T-helper 17 cell (primary cell): ENCODE results near the gene EFHD2. TPM values are rescaled to one million over a fixed set of nuclear protein-coding genes. Genes with fewer than 3 reads are reported as not detected.
"Not testable (repeated sequence)": the region's sequence is repeated elsewhere in the genome, so short reads cannot be mapped to it uniquely, and the experiment has no call there.

Source experiments
- ATAC-seq: fragments of 150-1000 bp; cut with Tn5 transposase; 2 replicates; pipeline ENCODE4 v1.10.0; 2021; ENCODE audit warnings: mild to moderate bottlenecking, moderate library complexity
- DNase-seq, 3 donors: peaks; one replicate each; pipeline versions ENCODE4 v3.0.0 to v3.0.0-alpha.2; 2020 to 2021
- H3K9me3 ChIP-seq: one replicate; pipeline ENCODE4 v1.7.0; 2013; ENCODE audit warnings: low read length, mild to moderate bottlenecking; ENCODE audit not compliant: control insufficient read depth, poor library complexity, severe bottlenecking
- H3K27ac Mint-ChIP-seq: one replicate; pipeline ENCODE4 v1.8.0; 2022; ENCODE audit warnings: mild to moderate bottlenecking, moderate library complexity, mixed read lengths
- H3K27me3 Mint-ChIP-seq: one replicate; pipeline ENCODE4 v1.8.0; 2022; ENCODE audit warnings: mixed read lengths
- H3K36me3 Mint-ChIP-seq: one replicate; pipeline ENCODE4 v1.8.0; 2022; ENCODE audit warnings: low read depth, mixed read lengths
- H3K4me1 Mint-ChIP-seq: one replicate; pipeline ENCODE4 v1.8.0; 2022; ENCODE audit warnings: mild to moderate bottlenecking, mixed read lengths
- H3K4me3 Mint-ChIP-seq: one replicate; pipeline ENCODE4 v1.8.0; 2022; ENCODE audit warnings: mild to moderate bottlenecking, moderate library complexity, mixed read lengths
- total RNA-seq, 4 donors: library from RNA in 2 of 4; stranded (reverse) in 2 of 4; gene quantifications; one replicate each; pipeline ENCODE4 v1.2.3 and lab custom pipeline; 2022 to 2026

The EFHD2 gene
- total RNA-seq, 2 donors from 2014 or later = 135 to 197 TPM

DNA sequence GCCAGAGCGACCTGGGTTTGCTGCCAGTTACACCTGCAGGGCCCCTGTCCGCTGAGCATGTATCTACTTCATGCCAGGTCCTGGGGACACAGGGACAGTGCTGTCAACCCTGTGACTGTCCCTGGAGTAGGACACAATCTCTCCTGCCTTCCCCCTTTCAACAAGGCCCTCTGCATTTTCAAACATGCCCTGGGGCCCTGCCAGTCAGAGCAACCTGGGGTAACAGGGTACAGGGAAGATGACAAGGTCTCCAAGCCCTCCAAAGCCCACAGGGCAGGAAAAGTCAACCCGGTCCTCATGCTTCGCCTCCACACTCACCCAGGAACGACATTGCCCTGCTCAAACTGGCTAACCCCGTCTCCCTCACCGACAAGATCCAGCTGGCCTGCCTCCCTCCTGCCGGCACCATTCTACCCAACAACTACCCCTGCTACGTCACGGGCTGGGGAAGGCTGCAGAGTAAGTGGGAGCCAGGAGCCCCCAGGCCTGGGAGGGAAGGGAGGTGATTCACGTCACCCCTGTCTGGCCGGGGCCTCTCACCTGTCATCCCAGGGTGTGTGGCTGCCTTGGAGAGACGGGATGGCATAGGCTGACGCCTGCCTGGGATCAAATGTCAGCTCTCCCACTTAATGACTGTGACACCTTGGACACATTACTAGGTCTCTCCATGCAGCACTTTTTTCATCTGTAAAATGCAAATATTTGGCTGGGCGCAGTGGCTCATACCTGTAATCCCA is 53.5 kb downstream of the EFHD2 start:
- H3K27ac Mint-ChIP-seq, DNase-seq, H3K4me3 Mint-ChIP-seq, H3K4me1 Mint-ChIP-seq, ATAC-seq, H3K36me3 Mint-ChIP-seq, H3K9me3 ChIP-seq: not testable (repeated sequence)
- peaks cover 20% of the 10 kb centered on the region for H3K27me3 Mint-ChIP-seq

DNA sequence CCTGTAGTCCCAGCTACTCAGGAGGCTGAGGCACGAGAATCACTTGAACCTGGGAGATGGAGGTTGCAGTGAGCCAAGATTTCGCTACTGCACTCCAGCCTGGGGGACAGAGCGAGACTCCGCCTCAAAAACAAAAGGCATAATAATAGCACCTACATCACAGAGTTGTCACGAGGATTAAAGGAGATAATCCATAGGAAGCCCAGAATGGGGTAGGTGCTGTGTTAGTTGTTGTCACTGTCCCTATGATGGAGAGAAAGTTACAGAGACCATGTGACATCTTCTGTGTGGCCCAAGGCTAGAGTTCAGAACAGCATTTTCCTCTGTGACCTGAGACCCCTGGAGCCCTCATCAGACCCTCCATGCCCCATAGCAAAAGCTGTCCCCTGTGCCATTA is 54.2 kb downstream of the EFHD2 start:
- not testable (repeated sequence) for H3K36me3 Mint-ChIP-seq, H3K4me3 Mint-ChIP-seq, H3K27ac Mint-ChIP-seq, ATAC-seq, DNase-seq, H3K4me1 Mint-ChIP-seq, H3K9me3 ChIP-seq
- H3K27me3 Mint-ChIP-seq = peaks cover 18% of the 10 kb centered on the region

DNA sequence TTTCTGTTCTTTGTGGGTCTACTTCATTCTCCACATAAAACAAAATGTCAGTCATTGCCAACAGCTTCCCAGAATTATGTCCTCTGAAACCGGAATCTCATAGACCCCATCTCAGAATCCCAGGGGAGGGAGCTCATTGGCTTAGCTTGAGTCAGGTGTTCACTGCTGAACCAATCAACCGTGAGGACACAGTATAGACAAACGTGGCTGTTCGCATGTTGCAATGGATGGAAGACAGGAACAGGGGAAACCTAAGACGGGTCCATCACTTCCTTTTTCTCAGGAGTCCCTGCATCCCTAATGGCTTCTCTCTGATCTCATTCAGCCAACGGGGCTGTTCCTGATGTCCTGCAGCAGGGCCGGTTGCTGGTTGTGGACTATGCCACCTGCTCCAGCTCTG is 56.0 kb downstream of the EFHD2 start:
- no peak for DNase-seq
- ATAC-seq = no peak
- Mint-ChIP-seq H3K27me3 (peaks cover 20% of the 10 kb centered on the region), H3K4me1 (no peaks in the 10 kb centered on the region), H3K36me3 (no peaks in the 10 kb centered on the region), H3K27ac (no peak overlapping the region), H3K4me3 (no peak overlapping the region)
- no peaks in the 10 kb centered on the region for H3K9me3 ChIP-seq

DNA sequence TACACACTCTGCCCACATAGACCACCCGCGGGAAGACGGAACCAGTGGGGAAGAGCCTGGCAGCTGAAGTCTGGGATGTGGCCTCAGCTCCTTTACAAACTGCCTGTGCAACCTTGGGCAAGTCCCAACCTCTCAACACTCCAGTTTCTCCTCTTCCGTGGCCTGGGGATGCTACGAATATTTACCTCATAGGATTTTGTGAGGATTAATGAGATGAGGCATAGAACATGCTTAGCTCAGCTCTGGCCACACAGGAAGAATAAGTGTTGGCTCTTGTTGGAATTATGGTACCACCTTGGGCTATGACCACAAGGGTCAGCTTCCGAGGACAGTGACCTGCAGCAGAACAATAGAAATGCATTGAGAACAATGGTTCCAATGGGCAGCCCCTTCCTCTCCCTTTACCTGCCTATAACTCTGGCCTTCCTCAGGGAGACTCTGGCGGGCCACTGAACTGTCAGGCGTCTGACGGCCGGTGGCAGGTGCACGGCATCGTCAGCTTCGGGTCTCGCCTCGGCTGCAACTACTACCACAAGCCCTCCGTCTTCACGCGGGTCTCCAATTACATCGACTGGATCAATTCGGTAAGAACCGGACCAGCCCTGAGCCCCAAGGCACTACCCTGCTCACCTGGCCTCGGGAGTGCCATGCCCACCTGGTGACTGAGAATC is 57.4 kb downstream of the EFHD2 start:
- H3K4me3 Mint-ChIP-seq, ATAC-seq, DNase-seq, H3K9me3 ChIP-seq, H3K36me3 Mint-ChIP-seq, H3K27ac Mint-ChIP-seq, H3K4me1 Mint-ChIP-seq: not testable (repeated sequence)
- H3K27me3 Mint-ChIP-seq = peaks cover 15% of the 10 kb centered on the region

DNA sequence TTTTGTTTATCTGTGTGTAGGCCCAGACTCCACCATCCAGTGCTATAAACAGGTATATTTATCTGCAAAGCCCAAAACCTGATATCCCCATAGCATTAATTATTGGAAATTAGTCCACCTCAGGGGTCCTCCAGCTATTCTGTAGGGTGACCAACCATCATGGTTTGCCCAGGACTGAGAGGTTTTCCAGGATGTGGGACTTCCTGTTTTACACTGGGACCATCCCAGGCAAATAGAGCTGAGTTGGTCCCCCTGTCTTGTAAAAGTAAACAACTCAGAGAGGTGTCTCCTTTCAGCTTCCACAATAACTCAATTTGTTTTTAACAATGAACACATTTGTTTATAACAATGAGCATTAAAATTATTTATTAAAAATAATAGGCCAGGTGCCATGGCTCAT is 58.5 kb downstream of the EFHD2 start:
- H3K4me3 Mint-ChIP-seq = no peak overlapping the region

DNA sequence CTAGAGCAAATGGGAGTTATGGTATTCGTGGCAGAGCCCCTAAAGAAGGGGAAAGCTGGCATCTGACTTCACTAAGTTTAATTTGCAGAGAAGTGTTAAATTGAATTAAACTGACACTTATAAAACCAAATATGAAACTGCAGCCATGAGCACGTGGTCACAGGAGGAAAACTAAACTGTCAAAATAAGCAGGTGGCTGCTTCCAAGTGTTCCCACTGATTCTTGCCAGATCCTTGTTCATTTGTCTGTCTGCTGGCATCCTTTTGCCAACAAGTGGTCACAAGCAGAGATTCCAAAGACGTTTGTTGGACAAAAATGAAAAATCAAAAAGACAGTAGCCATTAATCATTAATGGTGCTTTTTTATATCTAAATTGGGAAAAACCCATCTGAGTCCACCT is 59.7 kb downstream of the EFHD2 start:
- H3K4me3 Mint-ChIP-seq = no peak overlapping the region
- H3K36me3 Mint-ChIP-seq = no peaks in the 10 kb centered on the region
- no peak overlapping the region for H3K27ac Mint-ChIP-seq
- H3K27me3 Mint-ChIP-seq = peaks cover 11% of the 10 kb centered on the region
- no peak for DNase-seq
- no peaks in the 10 kb centered on the region for H3K4me1 Mint-ChIP-seq
- H3K9me3 ChIP-seq = no peaks in the 10 kb centered on the region
- no peak for ATAC-seq

More for the DNA sequence above, 58.5 kb downstream of the EFHD2 start:
- ATAC-seq (no peak), DNase-seq (no peak)
- Mint-ChIP-seq H3K36me3 (no peaks in the 10 kb centered on the region), H3K27ac (no peak overlapping the region), H3K4me1 (no peaks in the 10 kb centered on the region), H3K27me3 (peaks cover 15% of the 10 kb centered on the region)
- H3K9me3 ChIP-seq = no peaks in the 10 kb centered on the region

DNA sequence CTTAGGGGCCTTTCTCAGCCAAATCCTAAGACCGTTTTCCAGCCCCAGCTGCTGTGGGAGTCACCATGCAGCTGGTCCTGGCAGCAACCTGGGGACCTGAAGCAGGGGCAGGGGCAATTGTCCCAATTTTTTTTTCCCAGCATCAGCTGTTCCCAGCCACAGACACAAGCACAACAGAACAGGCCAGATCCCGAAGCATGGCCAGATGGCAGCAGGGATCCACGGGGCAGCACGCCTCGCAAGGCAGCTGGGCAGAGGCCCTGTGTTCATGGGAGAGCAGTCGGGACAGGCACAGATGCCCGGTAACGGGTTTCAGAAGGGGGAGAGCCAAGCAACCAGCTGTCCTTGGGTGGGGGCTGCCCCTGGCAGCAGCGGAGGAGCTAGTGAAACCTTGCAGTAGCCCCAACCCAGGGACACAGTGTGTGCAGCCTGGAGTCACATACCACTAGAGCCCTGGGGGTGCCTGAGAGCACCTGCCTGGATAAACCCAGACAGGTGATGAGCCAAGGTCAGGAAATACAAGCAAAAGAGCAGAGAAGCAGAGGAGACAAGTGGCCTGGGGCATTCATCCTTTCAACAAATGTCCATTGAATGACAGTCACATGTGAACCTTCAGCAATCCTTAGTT is 60.2 kb downstream of the EFHD2 start:
- H3K27me3 Mint-ChIP-seq, H3K4me1 Mint-ChIP-seq, H3K27ac Mint-ChIP-seq, H3K4me3 Mint-ChIP-seq, DNase-seq, H3K9me3 ChIP-seq, H3K36me3 Mint-ChIP-seq, ATAC-seq: not testable (repeated sequence)

DNA sequence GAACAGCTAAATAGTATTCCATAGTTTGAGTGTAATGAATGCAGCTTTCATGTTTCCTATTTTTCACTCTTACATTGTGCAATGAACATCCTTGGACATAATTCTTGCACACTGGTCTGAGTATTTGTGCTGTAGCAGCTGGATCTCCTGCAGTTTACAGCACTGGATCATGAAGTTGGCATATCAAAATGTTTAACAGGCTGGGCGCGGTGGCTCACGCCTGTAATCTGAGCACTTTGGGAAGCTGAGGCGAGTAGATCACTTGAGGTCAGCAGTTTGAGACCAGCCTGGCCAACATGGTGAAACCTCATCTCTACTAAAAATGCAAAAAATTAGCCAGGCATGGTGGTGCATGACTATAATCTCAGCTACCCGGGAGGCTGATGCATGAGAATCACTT is 61.4 kb downstream of the EFHD2 start:
- H3K36me3 Mint-ChIP-seq, H3K4me3 Mint-ChIP-seq, H3K4me1 Mint-ChIP-seq, H3K27ac Mint-ChIP-seq, H3K27me3 Mint-ChIP-seq, ATAC-seq, DNase-seq, H3K9me3 ChIP-seq: not testable (repeated sequence)

DNA sequence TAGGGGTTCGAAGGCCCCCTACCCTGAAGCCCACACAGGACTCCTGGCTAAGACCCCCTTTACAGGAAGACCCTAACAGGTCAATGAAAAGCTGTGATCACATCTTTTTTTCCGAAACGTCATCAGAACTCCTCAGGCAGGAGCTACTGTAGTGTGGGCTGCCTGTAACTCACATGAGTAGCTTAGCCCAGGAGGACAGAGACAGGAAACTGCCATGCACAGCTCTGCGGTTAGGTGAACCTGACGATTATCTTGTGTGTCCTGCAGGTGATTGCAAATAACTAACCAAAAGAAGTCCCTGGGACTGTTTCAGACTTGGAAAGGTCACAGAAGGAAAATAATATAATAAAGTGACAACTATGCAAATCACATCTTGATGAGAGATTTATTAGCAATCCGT is 62.0 kb downstream of the EFHD2 start:
- not testable (repeated sequence) for H3K9me3 ChIP-seq, H3K36me3 Mint-ChIP-seq, H3K27ac Mint-ChIP-seq, ATAC-seq, H3K4me3 Mint-ChIP-seq, H3K4me1 Mint-ChIP-seq, DNase-seq, H3K27me3 Mint-ChIP-seq

DNA sequence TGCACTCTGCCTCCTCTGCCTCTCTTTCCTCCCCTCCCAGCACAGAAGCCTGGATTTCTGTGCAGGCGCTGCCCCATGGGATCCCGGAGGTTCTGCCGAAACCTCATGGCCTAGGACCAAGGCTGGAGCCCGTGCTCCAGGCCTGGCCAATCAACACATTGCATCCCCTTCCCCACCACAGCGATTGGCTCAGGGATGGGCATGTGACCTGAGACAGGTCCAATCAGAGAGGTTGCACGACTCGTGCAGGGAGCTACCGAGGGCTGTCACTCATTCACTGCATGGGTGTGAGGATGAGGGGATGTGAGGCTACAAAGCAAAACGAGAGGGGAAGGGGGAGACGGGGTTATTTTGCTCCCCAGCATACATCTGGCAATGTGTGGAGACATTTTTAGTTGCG is 62.9 kb downstream of the EFHD2 start:
- DNase-seq (no peak), ATAC-seq (no peak)
- no peaks in the 10 kb centered on the region for H3K36me3 Mint-ChIP-seq
- no peak overlapping the region for H3K27ac Mint-ChIP-seq
- peaks cover 7% of the 10 kb centered on the region for H3K27me3 Mint-ChIP-seq
- no peak overlapping the region for H3K4me3 Mint-ChIP-seq
- no peaks in the 10 kb centered on the region for H3K9me3 ChIP-seq
- peaks cover 1% of the 10 kb centered on the region for H3K4me1 Mint-ChIP-seq

DNA sequence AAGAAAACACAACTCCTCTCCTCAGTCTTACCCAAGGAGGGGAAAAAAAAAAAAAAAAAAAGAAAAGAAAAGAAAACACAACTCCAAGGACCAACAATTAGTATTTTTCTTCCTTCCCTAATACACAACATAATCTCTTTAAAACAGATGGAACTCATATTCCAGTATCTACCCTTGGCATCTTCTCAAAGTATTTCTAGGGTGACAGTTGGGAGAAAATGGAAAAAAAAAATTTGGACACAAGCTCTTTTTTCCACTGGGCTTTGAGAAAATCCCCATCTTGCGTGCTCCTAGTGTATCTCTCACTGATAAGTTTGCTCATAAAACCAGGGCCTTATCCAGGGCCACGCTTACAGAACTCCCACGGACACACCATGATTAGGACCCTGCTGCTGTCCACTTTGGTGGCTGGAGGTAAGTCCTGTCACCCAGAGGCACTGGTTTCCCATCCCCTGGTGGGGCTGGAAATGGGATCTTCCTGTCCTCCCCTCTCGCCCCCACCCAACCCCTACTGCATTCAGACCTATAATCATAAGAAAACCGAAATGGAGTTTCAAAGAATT is 66.1 kb downstream of the EFHD2 start, which contains the start of gene CELA2B:
Gene CELA2B (plus strand): TSS at position 353 of the 563 bp plus-strand sequence. CDS start 22 bp downstream, at position 375.
- H3K9me3 ChIP-seq = no peaks in the 10 kb centered on the region
- ATAC-seq (no peak), DNase-seq (no peak)
- no peaks in the 10 kb centered on the region for H3K27me3 Mint-ChIP-seq
- peaks cover 2% of the 10 kb centered on the region for H3K4me1 Mint-ChIP-seq
- no peak within 1 kb of the TSS for H3K4me3 Mint-ChIP-seq
- no peaks in the 10 kb centered on the region for H3K36me3 Mint-ChIP-seq
- no peak within 1 kb of the TSS for H3K27ac Mint-ChIP-seq

DNA sequence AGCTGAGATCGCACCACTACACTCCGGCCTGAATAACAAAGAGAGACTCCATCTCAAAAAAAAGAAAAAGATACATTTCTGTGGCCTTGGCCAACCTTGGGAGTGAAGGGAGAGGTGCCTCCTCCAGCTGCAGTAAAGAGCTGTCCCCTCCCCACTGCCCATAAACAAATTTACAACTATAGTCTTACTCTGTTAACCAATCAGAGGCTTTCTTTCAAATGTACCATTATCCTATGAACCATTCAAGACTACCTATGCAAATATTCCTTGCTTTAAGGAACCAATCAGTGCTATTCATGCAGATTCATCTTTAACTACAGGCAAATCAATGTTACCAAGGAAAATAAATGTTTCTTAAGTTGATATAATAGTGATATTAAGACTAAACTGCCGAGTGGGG is 67.2 kb downstream of the EFHD2 start:
- ATAC-seq (no peak), DNase-seq (no peak)
- no peak overlapping the region for H3K27ac Mint-ChIP-seq
- no peaks in the 10 kb centered on the region for H3K9me3 ChIP-seq
- H3K27me3 Mint-ChIP-seq = no peaks in the 10 kb centered on the region
- peaks cover 2% of the 10 kb centered on the region for H3K4me1 Mint-ChIP-seq
- H3K4me3 Mint-ChIP-seq = no peak overlapping the region
- H3K36me3 Mint-ChIP-seq = no peaks in the 10 kb centered on the region

DNA sequence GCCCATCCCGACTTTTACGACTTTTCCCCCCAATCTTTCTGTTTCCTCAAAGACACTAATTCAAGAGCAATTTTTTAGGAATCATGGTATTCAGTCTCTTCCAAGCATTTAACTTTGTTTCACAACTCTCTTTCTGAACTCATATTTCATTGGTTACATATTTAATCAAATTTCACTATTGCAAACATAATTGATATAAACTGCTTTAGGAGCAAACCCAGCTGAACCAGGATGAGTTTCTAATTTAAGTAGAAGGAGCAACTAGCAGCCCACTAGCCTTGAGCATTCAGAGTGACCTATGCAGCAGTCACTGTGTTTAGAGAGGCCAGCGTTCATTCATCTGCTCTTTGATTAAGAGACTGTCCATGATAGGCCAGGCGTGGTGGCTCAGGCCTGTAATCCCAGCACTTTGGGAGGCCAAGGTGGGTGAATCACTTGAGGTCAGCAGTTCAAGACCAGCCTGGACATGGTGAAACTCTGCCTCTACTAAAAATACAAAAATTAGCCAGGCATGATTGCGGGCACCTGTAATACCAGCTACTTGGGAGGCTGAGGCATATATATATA is 68.0 kb downstream of the EFHD2 start:
- DNase-seq (no peak), ATAC-seq (no peak)
- Mint-ChIP-seq H3K36me3 (no peaks in the 10 kb centered on the region), H3K4me1 (peaks cover 2% of the 10 kb centered on the region), H3K27ac (no peak overlapping the region), H3K27me3 (no peaks in the 10 kb centered on the region), H3K4me3 (no peak overlapping the region)
- no peaks in the 10 kb centered on the region for H3K9me3 ChIP-seq
